AG09319 (cell line): ENCODE data around the gene LY6G6F.

ENCODE experiments used
- DNase-seq: peaks from one replicate; pipeline ENCODE4 v3.0.0-alpha.2; 2010; ENCODE audit warnings: low read depth; ENCODE audit errors: extremely low read depth
- TF ChIP-seq, protein P1 (sequence below): IDR thresholded peaks from 2 replicates; pipeline ENCODE4 v1.5.1; 2011; ENCODE audit warnings: low read depth, mild to moderate bottlenecking, inconsistent platforms, low read length, moderate library complexity

LY6G6F gene

DNA sequence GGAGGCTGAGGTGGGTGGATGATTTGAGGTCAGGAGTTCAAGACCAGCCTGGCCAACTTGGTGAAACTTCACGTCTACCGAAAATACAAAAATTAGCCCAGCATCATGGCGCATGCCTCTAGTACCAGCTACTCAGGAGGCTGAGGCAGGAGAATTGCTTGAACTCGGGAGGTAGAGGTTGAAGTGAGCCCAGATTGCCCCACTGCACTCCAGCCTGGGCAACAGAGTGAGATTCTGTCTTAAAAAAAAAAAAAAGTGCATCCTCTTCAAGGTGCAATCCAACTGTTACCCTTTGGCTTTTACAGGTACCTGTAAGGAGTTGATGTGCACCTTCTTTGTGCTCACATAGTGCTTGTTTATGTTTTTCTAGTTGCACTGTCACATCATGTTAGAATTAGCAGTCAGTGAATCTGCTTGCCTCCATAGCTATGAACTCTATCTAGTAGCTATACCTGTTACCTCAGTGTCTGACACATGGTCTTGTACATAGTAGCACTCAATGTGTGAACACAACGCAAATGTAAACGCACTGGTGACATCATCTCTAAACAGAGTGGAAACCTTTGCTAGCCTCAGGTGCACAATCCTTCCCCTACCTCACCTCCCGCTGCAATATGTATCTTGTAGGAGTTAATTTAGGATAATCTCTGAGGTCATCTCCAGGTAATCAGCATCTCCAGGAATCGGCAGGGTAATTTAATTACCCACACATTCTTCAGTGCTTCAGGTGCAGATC lies 42.8 kb downstream of the LY6G6F start:
- TF ChIP-seq, protein P1, sequence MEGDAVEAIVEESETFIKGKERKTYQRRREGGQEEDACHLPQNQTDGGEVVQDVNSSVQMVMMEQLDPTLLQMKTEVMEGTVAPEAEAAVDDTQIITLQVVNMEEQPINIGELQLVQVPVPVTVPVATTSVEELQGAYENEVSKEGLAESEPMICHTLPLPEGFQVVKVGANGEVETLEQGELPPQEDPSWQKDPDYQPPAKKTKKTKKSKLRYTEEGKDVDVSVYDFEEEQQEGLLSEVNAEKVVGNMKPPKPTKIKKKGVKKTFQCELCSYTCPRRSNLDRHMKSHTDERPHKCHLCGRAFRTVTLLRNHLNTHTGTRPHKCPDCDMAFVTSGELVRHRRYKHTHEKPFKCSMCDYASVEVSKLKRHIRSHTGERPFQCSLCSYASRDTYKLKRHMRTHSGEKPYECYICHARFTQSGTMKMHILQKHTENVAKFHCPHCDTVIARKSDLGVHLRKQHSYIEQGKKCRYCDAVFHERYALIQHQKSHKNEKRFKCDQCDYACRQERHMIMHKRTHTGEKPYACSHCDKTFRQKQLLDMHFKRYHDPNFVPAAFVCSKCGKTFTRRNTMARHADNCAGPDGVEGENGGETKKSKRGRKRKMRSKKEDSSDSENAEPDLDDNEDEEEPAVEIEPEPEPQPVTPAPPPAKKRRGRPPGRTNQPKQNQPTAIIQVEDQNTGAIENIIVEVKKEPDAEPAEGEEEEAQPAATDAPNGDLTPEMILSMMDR, result no peak
- DNase-seq, result no peak

DNA sequence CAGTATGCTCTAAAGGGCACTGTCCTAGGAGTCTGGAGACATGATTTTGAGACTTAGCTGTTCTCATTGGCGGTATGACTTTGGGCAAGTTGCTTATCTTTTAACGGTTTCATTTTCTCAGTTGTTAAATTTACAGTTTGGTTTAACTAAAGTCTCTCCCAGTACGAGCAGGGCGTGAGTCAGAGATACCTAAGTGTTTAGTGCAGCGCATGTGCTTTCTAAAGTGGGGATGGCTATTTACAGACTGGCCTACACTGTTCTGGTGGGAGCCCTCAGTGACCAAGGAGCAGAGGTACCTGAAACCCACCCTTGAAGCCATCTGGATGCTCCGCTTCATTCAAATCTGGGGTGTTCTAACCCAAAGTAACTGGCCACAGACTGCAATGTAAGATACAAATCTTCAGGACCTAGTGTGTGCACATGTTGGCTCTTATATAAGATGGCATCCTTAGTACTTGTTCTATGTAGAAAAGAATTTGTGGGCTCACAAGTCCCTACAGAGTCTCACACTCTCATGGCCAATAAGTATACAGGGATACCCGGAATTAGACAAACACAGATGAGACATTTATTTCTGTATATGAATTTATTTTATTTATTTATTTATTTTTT lies 43.9 kb downstream of the LY6G6F start:
- no peak for DNase-seq
- TF ChIP-seq, protein P1, result no peak

DNA sequence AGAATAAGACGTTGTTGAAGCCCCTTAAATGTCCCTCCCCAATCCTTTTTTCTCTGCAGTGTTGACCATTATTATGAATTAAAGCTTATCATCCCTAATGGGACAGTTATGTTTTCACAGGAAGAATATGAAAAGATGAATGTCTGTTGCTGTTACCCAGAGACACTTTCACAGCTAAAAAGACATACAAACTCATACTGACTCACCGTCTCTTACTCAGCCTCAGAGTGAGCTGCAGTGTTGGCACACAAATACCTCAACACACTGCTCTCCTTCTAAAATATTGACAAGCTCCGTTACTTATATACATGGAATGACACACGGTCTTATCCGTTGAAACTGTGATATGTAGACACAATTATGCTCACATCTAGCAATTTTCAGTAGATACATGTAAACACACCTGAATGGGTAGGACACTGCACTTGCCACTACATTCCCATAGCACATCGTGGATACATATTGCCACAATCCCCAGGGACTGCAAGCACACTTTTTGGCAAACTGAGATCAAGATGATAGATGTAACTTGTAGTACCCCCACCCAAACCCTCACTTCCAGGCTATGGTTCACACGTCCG lies 46.2 kb downstream of the LY6G6F start:
- TF ChIP-seq, protein P1, result no peak
- DNase-seq, result no peak

DNA sequence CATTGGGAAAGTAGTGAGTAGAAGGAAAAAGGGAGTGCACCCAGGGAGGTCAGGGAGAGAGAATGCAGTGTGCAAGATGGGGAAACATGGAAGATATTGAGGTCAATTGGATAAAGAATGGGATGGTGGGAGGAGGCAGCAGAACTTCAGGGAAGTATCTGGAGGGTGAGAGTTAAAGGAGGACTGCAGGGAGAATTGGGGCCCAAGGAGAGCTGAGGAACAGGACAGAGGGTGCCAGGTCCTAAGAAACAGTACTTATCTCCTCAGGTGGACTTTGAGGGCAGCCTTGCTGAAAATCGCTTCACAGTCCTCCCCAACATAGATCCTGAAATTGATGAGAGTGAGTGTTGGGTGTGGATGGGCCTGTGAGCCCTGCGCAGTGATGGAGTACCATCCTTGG lies 51.6 kb downstream of the LY6G6F start:
- TF ChIP-seq, protein P1, result no peak
- no peak for DNase-seq
